Bronchus fibroblast of lung (primary cell): ENCODE measurements around the gene OR13C5. TPM values are rescaled to one million over a fixed set of nuclear protein-coding genes. Genes with fewer than 3 reads are reported as not detected.

Source experiments
- total RNA-seq: library from RNA; depleted of rRNA; stranded (reverse); fragments of >200 nt; gene quantifications from 2 replicates; pipeline ENCODE4 v1.2.3, GENCODE V29; 2015

Gene OR13C5, protein sequence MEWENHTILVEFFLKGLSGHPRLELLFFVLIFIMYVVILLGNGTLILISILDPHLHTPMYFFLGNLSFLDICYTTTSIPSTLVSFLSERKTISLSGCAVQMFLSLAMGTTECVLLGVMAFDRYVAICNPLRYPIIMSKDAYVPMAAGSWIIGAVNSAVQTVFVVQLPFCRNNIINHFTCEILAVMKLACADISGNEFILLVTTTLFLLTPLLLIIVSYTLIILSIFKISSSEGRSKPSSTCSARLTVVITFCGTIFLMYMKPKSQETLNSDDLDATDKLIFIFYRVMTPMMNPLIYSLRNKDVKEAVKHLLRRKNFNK
- not detected in 2 replicates for total RNA-seq

DNA sequence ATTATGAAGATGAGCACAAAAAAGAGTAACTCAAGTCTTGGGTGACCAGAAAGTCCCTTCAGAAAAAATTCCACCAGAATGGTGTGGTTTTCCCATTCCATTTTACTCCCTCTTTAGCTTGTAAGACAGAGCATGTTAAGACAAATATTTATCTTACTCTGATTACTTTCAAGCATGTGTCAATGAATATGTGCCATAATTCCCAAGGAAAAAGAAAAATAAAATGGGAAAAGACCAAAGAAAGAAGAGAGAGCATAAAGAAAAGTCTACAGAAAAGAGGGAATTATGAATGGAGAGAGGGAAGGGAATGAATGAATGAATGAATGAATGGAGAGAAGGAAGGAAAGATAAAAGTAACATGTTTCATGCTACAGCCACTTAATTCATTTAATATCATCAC, at the start of gene OR13C5:
OR13C5 (minus strand) TSS at position 101 of the 400 bp plus-strand sequence; CDS start at position 101, 0 bp downstream.

DNA sequence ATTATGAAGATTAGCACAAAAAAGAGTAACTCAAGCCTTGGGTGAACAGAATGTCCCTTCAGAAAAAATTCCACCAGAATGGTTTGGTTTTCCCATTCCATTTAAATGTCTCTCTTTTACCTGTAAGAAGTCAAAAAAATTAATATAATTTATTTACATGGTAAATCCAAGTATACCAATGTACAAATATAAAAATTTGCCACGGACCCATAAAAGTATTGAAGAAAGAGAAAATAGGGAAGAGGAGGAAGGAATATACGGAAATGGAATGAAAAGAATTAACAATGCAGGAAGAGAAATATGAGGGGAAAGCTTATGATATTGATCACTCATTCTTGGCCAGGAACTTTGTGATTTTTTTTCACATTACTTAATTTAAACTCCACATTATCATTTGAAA, 18.9 kb upstream of the OR13C5 start, which contains the start of gene OR13C9:
OR13C9 (minus strand) TSS at position 101 of the 400 bp plus-strand sequence; CDS start at position 101, 0 bp downstream.

GRCh38 chr9:104605527-104605926, 6.3 kb upstream of the OR13C5 start, which contains the start of gene OR13C2:
OR13C2 (minus strand) TSS chr9:104605627; CDS start chr9:104605627, 0 bp downstream.

DNA sequence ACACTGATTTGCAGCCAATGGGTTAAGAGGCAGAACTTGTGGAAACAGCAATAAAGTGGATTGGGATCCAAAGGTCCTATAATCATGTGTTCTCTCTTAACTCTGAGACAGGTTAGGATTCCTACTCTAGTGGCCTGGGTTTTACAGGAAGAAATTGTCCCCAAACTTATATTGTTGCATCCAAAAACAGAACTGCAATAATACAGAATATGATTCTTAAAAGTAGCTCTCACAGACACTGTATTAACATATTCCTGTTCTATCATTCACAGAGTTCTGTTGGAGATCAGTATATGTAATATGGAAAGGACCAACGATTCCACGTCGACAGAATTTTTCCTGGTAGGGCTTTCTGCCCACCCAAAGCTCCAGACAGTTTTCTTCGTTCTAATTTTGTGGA, 30.3 kb downstream of the OR13C5 start, which contains the start of gene OR13C8:
OR13C8 (plus strand) TSS at position 301 of the 400 bp plus-strand sequence; CDS start at position 301, 0 bp downstream.

Other genes with a start within 250 kb of the OR13C5 start
- gene OR13F1, start 95.2 kb downstream of the OR13C5 start, total RNA-seq, result not detected in 2 replicates
- not detected in 2 replicates for gene OR13C4, start 72.2 kb downstream of the OR13C5 start, total RNA-seq
- not detected in 2 replicates for gene OR13C3, start 62.6 kb downstream of the OR13C5 start, total RNA-seq
- gene OR13C8, start 30.2 kb downstream of the OR13C5 start, total RNA-seq, result not detected in 2 replicates
- not detected in 2 replicates for gene OR13C2, start 6.2 kb upstream of the OR13C5 start, total RNA-seq
- not detected in 2 replicates for gene OR13C9, start 18.8 kb upstream of the OR13C5 start, total RNA-seq
- gene OR13D1, start 95.1 kb upstream of the OR13C5 start, total RNA-seq, result not detected in 2 replicates
- 20.8 and 21.7 TPM in 2 replicates for gene NIPSNAP3A, start 148.3 kb upstream of the OR13C5 start, total RNA-seq
- 0.17 and 1.2 TPM in 2 replicates for gene NIPSNAP3B, start 164.7 kb upstream of the OR13C5 start, total RNA-seq